Esophagus squamous epithelium (tissue), 4 donors: ENCODE measurements around the gene ANK3.

Source experiments
- POLR2A ChIP-seq, 4 donors: fragments of 450-650 bp; IDR thresholded peaks; one replicate each; pipeline ENCODE4 v1.6.1; 2017; ENCODE audit warnings: antibody characterized with exemption in 4 of 4, mild to moderate bottlenecking in 4 of 4, moderate library complexity in 3 of 4
- TF ChIP-seq, protein P1 (sequence below), 6 experiments: fragments of 450-650 bp in 4 of 6; fragments of 200-600 bp in 2 of 6; sonication (generic) in 2 of 6; IDR thresholded peaks; one replicate each; pipeline ENCODE4 v1.5.1; 2016 to 2019; ENCODE audit warnings: antibody characterized with exemption in 6 of 6, mild to moderate bottlenecking in 4 of 6, moderate library complexity in 4 of 6

- no peak for TF ChIP-seq POLR2A (IDR thresholded peaks at IDR 0.05)
- TF ChIP-seq, protein P1, sequence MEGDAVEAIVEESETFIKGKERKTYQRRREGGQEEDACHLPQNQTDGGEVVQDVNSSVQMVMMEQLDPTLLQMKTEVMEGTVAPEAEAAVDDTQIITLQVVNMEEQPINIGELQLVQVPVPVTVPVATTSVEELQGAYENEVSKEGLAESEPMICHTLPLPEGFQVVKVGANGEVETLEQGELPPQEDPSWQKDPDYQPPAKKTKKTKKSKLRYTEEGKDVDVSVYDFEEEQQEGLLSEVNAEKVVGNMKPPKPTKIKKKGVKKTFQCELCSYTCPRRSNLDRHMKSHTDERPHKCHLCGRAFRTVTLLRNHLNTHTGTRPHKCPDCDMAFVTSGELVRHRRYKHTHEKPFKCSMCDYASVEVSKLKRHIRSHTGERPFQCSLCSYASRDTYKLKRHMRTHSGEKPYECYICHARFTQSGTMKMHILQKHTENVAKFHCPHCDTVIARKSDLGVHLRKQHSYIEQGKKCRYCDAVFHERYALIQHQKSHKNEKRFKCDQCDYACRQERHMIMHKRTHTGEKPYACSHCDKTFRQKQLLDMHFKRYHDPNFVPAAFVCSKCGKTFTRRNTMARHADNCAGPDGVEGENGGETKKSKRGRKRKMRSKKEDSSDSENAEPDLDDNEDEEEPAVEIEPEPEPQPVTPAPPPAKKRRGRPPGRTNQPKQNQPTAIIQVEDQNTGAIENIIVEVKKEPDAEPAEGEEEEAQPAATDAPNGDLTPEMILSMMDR (IDR thresholded peaks at IDR 0.05), result no peak
These were observed 36.8 kb upstream of the ANK3 start for GRCh38 chr10:60426425-60426824.
